ENCODE measurements around the gene INAVA.

Gene INAVA

GRCh38 chr1:200895443-200895789, 716 bp downstream of the INAVA start:
- no peak overlapping the region for H3K4me3 ChIP-seq (ENCODE audit: control insufficient read depth, low read depth, low read length)
- no peak for DNase-seq (ENCODE audit: low read depth)
- TF ChIP-seq CTCF (IDR thresholded peaks at IDR 0.05; ENCODE audit: control insufficient read depth, insufficient read depth, low read depth, low read length, missing control alignments) = no peak

- no peak overlapping the region for H3K4me3 ChIP-seq (ENCODE audit: control insufficient read depth, low read depth, low read length)
- no peak for TF ChIP-seq CTCF (IDR thresholded peaks at IDR 0.05; ENCODE audit: control insufficient read depth, insufficient read depth, low read depth, low read length, missing control alignments)
- DNase-seq (ENCODE audit: low read depth) = no peak
These were observed 1.3 kb downstream of the INAVA start for GRCh38 chr1:200895801-200896530.

GRCh38 chr1:200896531-200897196, 2.0 kb downstream of the INAVA start:
- no peak for DNase-seq (ENCODE audit: low read depth)
- TF ChIP-seq CTCF (IDR thresholded peaks at IDR 0.05; ENCODE audit: control insufficient read depth, insufficient read depth, low read depth, low read length, missing control alignments) = no peak
- no peak overlapping the region for H3K4me3 ChIP-seq (ENCODE audit: control insufficient read depth, low read depth, low read length)

- no peak overlapping the region for H3K4me3 ChIP-seq (ENCODE audit: control insufficient read depth, low read depth, low read length)
- no peak for TF ChIP-seq CTCF (IDR thresholded peaks at IDR 0.05; ENCODE audit: control insufficient read depth, insufficient read depth, low read depth, low read length, missing control alignments)
- DNase-seq (ENCODE audit: low read depth) = no peak
These were observed 2.6 kb downstream of the INAVA start for GRCh38 chr1:200897259-200897658.

GRCh38 chr1:200899015-200899386, 4.3 kb downstream of the INAVA start:
- no peak overlapping the region for H3K4me3 ChIP-seq (ENCODE audit: control insufficient read depth, low read depth, low read length)
- DNase-seq (ENCODE audit: low read depth) = no peak
- TF ChIP-seq CTCF (IDR thresholded peaks at IDR 0.05; ENCODE audit: control insufficient read depth, insufficient read depth, low read depth, low read length, missing control alignments) = no peak

- no peak for TF ChIP-seq CTCF (IDR thresholded peaks at IDR 0.05; ENCODE audit: control insufficient read depth, insufficient read depth, low read depth, low read length, missing control alignments)
- H3K4me3 ChIP-seq (ENCODE audit: control insufficient read depth, low read depth, low read length) = no peak overlapping the region
- no peak for DNase-seq (ENCODE audit: low read depth)
These were observed 4.8 kb downstream of the INAVA start for GRCh38 chr1:200899451-200899915.
